SK-N-MC (cell line): Measurements from ENCODE around the gene CXCL10.

ENCODE experiments used
- EZH2 ChIP-seq: fragments of 200-600 bp; sonication (generic); IDR thresholded peaks from one replicate; pipeline ENCODE4 v1.6.1; 2017; ENCODE audit warnings: antibody characterized with exemption
- FOXP2 ChIP-seq: optimal IDR thresholded peaks from 2 replicates; pipeline ENCODE3; 2011; ENCODE audit warnings: mild to moderate bottlenecking, moderate library complexity; ENCODE audit not compliant: insufficient read depth; ENCODE audit errors: extremely low read length, control extremely low read depth
- POLR2AphosphoS5 ChIP-seq: IDR thresholded peaks from 2 replicates; pipeline ENCODE4 v1.6.1; 2012; ENCODE audit warnings: mild to moderate bottlenecking, low read depth, low read length, borderline replicate concordance

GRCh38 chr4:76072760-76073159 lies 49.5 kb upstream of the CXCL10 start:
- no peak for TF ChIP-seq POLR2AphosphoS5
- TF ChIP-seq EZH2 = no peak
- TF ChIP-seq FOXP2 = no peak
